ENCODE data around the gene FBLN5.
A peak's percentile ranks its signal among the peaks of the same experiment; 100 is the strongest.
"Not testable (repeated sequence)": the region's sequence is repeated elsewhere in the genome, so short reads cannot be mapped to it uniquely, and the experiment has no call there.

FBLN5 gene

DNA sequence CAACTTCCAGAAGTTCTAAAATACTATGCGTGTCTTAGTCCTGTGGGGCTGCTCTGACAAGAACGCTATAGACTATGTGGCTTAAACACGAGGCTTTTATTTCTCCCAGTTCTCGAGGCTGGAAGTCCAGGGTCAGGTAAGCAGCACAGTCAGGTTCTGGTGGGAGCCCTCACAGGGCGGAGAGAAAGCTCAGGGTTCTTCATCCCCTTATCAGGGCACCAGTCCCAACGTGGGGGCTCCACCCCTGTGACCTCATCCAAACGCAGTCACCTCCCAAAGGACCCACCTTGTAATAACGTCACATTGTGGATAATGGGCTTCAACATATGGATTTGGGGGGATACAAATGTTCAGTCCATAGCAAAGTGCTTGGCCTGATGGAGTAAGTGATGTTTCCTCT is 43.0 kb downstream of the FBLN5 start:
- DNase-seq = no peak

DNA sequence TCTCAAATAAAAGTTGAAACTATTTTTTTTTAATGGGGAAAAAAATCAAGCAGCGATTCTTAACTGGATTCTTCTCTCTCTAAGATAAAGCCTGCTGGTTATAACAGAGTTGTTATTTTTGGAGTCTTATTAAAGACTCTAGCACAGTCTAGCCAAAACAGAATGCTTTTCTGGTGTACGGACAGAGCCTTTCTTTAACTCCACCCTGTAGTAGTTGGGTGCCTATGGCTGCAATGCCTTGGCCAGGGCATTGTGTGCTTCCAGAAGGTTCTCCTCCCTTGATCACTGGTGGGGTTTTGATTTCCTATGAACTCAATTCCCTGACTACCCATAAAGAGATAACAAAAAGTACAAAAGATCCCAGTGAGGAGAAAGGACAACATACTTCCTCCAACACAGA is 44.4 kb downstream of the FBLN5 start:
- no peak for DNase-seq

DNA sequence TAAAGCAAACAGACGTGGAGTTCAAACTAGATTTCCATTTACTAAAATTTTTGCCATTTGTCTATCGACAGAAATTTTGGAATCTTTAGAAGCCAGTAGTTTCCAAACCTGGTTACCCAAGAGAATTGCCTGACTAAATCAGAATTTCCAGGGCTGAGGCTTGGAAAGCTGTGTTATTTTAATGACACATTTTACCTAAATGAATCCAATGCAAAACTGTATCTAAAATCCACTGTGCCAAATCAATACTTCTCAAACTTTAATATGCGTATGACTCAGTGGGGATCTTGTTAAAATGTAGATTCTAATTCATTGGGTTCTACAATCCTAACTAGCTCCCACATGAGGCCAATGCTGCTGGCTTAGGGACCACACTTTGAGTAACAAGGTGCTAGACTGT is 45.2 kb downstream of the FBLN5 start:
- no peak for DNase-seq

DNA sequence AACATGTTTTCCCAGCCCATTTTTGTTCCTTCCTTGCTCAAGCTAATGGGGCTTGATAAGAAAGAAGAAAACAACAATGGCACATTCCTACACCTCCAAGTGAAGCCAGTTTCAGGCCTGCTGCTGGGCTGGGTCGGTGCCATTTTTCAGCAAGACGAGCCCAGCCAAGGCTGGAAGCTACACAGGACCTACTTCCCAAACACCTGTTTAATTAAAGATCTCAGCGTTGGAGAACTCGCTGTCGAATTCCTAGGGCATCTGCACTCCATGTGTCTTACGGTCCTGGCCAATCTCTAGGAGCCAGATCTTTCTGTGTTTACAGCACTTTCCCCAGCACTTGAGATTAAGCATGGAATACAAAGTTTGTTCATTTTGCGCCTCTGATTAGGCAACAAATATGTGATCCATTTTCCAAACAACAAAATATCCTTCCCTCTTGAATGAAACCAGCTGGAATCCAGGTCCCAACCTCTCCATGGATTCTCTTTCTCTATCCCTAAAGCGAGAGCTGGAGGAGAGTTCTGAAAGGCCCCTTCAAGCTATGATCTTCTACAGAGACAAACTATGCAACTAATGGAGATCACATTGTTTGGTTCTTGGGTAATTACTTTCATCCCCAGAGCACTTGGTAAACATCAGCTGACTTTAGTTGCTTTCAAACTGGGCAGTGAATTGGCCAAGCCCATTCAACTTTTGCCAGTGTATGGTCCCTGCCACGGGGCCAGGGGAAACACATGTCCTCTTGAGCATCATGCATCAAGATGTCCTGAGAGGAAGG is 45.9 kb downstream of the FBLN5 start:
- no peak for DNase-seq

DNA sequence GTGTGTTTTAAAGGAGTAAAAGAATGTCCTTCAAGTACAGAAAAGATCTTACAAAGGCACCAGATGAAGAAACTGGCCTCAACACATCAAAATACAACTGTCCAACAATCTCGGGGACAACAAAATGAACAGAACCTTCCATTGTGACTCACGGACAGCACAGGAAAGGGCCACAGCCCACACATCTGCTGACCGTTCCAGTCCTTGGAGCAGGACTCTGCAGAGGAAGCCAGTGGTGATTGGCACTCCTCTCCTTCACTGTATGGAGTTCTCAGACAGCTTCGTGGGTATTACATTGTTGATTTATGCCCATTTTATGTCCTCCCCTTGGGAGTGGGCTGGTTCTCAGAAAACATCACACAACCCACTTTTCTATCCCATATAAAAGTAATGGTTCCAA is 47.7 kb downstream of the FBLN5 start:
- DNase-seq = no peak

DNA sequence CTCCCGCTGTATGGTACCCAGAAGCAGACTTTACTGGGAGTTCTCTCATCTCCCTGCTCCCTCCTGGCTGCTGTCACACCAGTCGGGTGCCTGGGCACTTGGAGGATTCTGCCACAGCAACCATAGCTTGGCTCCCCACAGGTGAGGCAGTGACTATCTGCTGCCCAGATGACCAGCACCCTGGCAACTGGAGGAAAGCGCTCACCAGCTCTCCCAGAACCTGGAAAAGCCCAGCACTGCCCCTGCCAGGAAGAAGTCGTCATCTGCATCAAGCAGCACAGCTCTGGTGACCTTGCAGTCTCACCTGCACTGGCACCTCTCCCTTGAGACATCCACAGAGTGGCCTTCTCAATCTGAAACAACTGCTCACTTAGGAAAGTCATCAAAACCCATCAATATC is 48.3 kb downstream of the FBLN5 start:
- DNase-seq = no peak

DNA sequence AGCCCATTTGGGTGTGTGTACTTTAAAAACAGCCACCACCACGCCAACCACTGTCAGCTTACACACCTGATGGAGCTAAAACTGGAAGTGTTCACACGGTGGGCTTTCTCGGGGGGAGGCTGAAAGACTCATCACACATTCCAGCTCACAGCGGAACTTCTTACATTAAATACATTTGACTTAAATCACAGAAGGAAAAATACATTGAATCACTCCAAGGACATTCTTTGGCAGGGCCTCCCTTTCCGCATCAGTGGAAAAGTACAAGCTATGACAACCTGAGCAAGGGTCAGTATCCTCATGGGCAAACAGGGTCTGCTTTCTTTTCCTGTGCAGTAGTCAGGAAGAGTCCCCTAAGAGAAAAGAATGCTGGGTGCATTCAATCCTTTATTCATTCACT is 49.1 kb downstream of the FBLN5 start:
- DNase-seq = no peak

DNA sequence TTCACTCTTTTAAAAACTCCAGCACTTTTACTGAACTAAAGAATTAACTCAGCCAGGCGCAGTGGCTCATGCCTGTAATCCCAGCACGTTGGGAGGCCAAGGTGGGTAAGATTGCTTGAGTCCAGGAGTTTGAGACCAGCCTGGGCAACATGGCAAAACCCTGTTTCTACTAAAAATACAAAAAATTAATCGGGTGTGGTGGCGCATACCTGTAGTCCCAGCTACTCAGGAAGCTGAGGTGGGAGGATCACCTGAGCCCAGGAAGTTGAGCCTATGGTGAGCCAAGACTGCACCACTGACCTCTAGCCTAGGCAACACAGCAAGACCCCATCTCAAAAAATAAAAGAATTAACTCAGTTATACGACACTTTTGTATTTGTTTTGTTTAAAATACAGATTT is 49.8 kb downstream of the FBLN5 start:
- not testable (repeated sequence) for DNase-seq

DNA sequence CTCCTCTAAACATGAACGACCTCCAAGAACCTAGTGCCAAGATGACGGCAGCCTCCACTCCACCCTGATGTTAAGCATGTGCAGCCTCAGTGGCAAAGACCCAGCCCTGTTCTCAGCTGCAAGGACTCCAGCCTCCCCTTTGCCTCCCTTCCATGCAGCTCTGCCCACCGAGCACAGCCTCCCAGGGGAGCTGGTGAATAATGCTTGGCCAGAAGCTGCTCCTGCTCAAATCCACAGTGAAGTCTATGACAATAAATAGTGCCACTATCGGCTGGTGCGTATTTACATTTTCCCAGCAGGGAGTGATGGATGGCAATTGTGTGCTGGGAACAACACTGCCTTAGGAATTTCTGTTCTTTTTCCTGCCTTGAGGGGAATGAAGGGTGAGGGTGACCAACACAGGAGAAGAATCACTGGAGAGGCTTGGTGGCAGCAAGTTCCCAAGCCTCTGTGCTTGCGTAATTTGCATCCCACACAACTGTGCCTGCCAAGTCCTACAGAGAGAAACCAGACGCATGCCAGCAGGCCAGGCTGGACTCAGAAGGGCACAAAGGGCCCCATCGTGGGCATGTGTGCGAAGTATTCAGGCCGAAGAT is 50.3 kb downstream of the FBLN5 start:
- no peak for DNase-seq

DNA sequence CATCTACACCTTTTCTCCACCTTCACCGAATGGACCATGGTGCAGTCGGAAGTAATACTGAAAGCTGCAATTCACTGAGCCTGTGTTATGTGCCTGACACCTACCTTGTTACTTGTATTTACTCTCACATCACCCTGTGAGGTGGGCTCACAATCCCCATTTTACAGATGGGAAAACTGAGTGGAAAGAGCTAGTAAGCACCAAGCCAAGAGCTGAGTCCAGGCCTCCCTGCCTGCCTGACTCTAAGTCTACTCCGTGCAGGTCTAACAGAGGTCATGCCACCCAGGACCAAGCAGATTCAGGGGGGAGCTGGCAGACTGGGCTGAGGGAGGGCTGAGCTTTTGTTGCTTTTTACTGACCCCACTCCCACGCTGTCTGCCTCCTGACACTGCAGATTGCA is 51.1 kb downstream of the FBLN5 start:
- no peak for DNase-seq

DNA sequence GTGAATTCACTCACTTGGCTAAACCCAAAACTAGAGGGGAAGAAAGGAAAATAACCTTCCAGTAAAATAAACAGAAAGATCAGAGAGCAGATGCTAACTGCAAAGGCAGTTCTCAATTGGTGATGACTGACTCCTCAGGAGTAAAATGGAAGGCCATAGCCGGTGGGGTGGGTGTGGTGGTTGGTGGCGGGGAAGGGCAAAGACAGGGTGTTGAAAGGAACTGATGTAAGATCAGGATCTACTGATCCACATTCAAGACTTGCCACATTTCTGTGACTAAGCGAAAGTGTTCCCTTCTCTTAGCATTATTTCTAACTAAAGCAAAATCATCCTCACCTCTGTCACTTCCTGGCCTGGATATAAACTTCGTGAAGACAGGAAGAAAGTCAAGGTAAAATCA is 53.8 kb downstream of the FBLN5 start:
- no peak for DNase-seq

DNA sequence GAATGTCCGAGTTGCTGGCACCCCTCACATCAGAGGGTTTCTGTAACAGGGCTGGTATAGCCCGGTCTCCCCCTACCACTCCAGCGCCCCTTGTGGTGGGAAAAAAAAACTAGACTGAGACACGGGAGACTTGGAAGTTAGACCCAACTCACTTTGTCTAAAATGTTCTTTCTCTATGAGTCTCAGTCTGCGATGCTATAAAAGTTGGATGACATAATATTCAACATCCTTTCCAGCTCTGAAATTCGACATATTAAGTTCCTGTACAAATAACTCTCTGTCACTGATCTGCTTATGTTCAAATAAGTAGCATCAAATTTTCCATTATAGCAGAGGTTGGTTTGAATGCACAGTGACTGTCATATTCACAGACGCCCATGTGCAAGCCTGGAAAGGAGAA is 54.5 kb downstream of the FBLN5 start:
- DNase-seq = peak; percentile 45

DNA sequence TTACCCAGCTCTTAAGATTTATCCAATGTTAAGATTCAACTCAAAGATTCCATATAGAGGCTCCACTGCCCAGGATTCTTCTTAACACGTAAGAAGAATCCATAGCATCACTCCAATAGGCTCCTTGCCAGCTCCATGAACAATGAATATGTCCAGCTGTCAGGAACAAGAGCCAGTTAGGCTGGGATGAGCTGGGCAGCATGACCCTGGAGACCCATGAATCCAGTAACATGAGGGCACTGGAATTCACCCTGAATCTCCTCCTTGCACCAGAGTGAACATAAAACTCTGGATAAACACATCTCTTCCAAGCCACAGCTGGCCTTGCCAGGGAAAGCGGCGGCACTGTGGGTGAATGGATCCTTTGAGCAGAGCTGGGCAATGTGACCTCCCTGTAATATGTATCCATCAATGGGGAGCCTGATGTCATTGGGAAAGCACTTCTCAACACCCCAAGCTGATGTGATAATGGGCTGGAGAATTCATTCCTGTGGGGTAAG is 55.7 kb downstream of the FBLN5 start:
- no peak for DNase-seq

DNA sequence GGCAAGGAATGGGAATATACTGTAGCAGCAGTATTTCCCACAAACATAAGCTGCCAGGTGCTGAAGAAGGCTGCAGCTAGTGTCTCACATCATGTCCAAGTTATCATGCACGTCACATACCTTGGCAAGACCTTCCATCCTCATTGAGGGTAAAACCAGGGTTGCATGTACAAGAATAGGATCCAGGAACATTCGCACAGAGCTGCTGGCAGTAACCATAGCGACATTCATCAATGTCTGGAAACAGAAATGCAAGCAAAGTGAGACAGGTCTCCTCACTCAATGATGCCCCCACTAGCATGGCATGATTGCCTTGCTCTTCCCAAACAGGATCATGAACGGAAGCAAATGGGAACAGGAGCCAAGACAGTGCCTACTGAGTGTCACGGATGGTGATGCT is 56.4 kb downstream of the FBLN5 start:
- no peak for DNase-seq

DNA sequence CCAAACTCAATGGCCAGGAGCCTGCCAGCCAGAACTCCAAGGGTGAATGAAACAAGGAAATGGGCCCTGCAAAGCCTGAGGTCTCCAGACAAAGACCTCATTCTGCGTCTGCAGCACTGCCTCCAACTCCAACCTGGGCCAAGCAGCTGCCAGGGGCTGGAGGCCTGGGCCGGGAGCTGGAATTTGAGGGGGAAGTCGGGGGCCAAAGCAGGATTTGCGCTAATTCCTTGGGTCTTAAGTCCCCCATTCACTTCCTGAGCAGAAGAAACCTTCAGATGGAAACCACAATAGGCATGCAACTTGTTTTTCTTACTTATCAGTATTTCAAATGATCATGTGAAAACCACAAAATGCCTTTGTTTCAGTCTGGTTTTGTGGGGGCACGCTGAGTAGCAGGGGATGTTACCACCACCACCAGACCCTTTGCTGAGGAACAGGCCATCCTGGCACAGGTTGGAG is 57.2 kb downstream of the FBLN5 start:
- no peak for DNase-seq

DNA sequence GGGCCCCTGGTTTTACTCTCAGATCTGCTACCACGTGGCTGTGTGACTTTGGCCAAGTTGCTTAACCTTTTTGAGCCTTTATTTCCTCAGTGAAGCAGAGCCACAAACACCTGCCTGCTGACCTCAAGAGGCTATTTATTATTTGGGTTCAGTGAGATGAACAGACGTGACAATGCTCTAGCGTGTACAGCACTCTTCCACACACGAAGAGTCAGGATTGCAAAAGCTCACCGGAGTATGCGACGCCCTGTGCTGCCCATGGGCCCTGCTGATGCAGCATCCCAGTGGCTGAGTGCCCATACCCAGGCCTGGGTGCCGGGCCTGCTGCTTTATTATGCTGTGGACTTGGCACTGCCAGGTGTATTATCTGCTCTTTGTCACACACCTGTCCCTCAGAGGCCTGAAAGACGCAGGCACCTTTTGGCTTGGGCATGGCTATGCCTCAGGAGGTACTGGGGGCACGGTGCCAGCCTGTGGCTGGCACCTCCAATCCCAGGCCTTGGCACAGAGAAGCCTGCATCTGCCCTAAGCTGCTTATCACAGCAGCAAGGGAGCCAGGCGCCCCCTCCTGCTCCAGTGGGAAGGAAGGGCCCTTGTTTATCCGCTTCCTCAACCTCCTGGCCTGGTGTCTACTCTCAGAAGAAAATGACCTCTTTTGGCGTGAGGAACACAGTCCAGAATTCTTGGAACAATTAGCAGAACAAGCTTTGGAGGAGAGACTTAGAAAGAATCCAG is 57.9 kb downstream of the FBLN5 start:
- DNase-seq = no peak

DNA sequence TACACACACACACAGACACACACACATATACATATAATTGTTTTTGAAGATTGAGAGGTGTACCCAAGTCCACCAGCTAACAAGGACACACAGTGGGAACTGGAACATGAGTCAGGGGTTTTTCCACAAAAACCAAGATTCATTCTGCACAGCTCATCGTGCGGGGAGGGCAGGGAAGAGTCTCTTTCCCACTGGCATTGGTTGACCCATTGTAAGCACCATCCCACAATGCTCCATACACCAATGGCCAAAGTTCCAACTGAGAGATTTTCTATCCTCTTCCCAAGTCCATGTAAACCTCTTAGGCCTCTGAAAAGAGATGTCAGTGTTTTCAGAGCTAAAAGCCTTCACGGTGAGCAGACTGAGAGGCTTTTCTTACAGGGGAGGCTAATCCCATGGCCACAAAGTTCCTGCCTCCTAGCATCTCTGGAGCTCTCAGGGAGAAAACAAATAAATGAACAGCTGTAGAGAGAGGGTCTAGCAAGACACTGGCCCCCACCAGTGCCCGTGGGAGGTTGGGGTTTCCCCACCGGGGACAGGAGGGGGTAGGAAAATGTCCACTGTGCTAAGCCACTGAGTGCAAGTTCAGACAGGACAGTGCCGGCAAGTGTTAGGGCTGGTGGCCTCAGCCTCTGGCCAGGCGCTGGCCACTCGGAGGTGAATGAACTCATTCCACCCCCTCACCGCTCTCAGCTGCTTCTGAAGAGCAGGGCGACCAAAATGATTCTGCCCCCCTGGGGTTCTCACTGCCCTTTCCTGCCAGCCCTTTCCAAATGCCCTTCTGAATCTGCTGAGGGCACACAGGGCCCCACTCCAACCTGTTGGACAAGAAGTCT is 58.6 kb downstream of the FBLN5 start:
- no peak for DNase-seq

DNA sequence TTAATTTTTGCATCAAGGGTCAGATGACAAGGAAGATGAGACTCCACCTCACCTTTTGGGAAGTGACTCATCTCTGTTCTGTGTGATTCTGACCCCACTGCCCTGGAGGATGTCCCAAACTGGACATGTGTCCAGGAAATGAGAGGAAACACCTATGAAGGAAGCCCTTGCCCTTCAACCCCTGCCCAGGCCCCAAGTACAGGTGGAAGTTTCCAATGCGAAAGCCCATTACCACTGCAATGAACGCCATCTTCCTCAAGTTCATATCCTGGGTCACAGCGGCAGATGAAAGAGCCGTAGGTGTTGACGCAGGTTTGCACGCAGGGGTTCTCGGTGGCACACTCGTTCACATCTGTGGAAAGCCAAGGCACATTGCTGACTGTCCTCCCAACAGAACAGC is 60.5 kb downstream of the FBLN5 start:
- DNase-seq = no peak

DNA sequence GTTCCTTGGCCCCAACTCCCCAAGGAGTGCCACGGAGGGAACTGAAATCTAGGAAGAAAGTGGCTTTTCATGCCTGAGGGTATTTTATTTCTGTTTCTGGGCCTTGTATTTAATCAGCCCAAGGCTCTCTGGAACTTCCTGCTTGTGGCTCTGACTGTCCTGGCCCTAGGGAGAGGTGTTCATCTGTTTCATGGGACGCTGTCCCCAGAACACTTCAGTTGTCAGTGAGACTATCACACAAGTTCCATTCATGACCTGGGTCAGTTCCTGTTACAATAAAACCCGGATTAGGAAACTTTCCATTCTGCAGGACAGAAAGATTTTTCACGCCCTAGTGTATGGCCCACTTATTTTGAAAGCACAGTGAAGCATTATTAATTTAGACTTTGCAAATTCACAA is 61.7 kb downstream of the FBLN5 start:
- DNase-seq = no peak

DNA sequence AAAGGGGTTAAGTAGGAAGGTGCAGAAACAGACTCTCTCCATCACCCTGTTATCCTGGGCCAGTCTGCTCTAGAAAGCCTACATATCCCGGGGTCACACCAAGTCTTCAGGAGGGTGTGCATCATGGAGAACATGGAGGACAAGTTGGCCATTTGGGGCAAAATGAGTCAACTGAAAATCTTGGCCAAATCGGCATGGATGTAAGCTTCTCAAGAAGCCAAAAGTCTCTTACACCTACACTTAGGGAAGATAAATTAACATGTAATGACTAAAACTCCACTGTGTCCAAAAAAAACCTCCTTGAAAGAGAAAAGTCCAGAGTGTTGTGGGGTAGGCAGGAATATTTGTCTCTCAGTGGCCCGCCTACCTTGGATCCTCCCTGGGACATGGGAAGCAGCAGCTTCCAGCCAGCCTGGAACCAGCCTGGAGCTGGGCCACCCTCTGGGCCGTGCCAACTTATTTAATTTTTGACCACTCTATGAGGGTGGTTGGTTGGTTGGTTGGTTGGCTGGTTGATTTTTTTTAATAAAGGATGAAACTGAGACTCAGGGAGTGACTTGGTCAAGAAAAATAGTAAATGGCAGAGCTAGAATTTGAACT is 62.3 kb downstream of the FBLN5 start:
- no peak for DNase-seq

DNA sequence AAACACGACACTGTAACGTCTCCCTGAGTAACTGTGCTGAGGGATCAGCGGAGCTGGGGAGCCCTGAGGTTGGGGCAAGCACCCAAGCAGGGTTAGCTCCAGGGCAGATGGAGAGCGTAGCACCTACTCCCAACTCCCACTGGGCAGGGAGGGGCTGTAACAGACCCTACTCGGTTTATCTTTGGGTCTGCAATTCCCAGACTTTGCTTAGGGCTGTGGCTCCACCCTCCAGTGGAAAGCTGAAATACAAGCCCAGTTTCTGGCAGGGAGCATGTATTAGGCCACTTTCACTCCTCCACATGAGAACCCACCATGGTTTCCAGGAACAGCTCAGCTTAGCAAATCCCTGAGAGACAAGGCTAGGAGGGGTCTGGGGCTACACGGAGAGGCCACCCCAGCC is 62.8 kb downstream of the FBLN5 start:
- DNase-seq = no peak

DNA sequence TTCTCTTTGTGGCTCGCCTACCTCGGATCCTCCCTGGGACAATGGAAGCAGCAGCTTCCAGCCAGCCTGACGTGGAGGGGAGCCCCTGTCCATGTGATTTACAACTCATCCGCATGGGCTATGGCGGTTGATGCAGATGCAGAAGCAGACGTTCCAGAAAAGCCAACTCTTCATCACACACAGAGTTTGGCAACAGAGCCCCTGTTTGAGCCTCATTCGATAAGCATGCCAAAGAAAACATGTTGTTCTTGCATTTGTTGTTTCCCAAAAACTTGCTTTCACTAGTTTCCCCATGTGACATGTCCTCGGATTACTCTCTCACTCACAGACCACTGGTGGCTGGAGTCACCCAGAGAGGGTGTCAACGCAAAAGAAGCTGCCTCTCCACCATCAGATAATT is 63.7 kb downstream of the FBLN5 start:
- no peak for DNase-seq

DNA sequence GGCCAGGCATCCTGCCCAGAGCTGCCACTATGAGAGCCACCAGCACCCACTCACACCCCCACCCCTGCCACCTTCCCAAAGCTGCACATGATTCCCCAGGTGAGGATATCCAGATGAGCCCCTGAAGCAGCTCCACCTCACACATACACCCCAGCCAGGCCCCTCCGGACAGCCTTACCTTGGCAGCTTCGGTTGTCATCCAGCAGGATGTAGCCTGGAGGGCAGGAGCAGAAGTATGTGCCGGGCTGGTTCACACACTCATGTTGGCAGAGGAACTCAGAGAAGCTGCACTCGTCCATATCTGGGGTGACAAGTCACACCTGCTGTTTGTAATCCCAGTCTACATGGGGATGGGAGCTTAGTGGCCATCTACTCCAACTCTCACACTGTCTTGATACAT is 64.7 kb downstream of the FBLN5 start:
- DNase-seq = no peak
